GM12891 (cell line): ENCODE measurements around the gene UPK2.

Source experiments
- POLR2A ChIP-seq: IDR thresholded peaks from 2 replicates; pipeline ENCODE4 v1.6.1; 2011; ENCODE audit warnings: low read depth, low read length, control low read depth
- POLR2AphosphoS5 ChIP-seq: IDR thresholded peaks from 2 replicates; pipeline ENCODE4 v1.6.1; 2011; ENCODE audit warnings: low read depth, low read length, control low read depth

GRCh38 chr11:118921121-118921928 is 34.8 kb upstream of the UPK2 start:
- no peak for TF ChIP-seq POLR2A
- no peak for TF ChIP-seq POLR2AphosphoS5
